Measurements from ENCODE around the gene GAK. TPM values are rescaled to one million over a fixed set of nuclear protein-coding genes. Genes with fewer than 3 reads are reported as not detected.

Gene GAK
- total and polyA plus RNA-seq, 7 donors: 40.8 to 494 (median 124) TPM

- Histone ChIP-seq H3K27ac (no peak overlapping the region), H3K9me3 (no peaks in the 10 kb centered on the region), H3K4me1 (no peaks in the 10 kb centered on the region), H3K36me3 (peaks cover 26 to 99% (median 37%) of the 10 kb centered on the region in 4 donors), H3K4me3 (no peak overlapping the region), H3K27me3 (no peaks in the 10 kb centered on the region)
- intact Hi-C loops (cut with DNase I): no loop called here
- DNase-seq: no peak
- 84 to 90% methylated on average over 17 of the region's 17 CpGs for WGBS, 2 donors
- TF ChIP-seq POLR2A (IDR thresholded peaks at IDR 0.05) (no peak), POLR2AphosphoS5 (IDR thresholded peaks at IDR 0.05) (no peak), EP300 (IDR thresholded peaks at IDR 0.05) (no peak)
- TF ChIP-seq, protein P1, sequence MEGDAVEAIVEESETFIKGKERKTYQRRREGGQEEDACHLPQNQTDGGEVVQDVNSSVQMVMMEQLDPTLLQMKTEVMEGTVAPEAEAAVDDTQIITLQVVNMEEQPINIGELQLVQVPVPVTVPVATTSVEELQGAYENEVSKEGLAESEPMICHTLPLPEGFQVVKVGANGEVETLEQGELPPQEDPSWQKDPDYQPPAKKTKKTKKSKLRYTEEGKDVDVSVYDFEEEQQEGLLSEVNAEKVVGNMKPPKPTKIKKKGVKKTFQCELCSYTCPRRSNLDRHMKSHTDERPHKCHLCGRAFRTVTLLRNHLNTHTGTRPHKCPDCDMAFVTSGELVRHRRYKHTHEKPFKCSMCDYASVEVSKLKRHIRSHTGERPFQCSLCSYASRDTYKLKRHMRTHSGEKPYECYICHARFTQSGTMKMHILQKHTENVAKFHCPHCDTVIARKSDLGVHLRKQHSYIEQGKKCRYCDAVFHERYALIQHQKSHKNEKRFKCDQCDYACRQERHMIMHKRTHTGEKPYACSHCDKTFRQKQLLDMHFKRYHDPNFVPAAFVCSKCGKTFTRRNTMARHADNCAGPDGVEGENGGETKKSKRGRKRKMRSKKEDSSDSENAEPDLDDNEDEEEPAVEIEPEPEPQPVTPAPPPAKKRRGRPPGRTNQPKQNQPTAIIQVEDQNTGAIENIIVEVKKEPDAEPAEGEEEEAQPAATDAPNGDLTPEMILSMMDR (IDR thresholded peaks at IDR 0.05): no peak
These were observed 56.9 kb downstream of the GAK start for GRCh38 chr4:874971-875817.

GRCh38 chr4:874056-874455, 58.1 kb downstream of the GAK start:
- H3K4me1 ChIP-seq: no peaks in the 10 kb centered on the region
- no peaks in the 10 kb centered on the region for H3K9me3 ChIP-seq
- WGBS, 2 donors: 90 to 93% methylated on average over 9 of the region's 9 CpGs
- intact Hi-C loops (cut with DNase I): no loop called here
- no peak for TF ChIP-seq POLR2A (IDR thresholded peaks at IDR 0.05)
- TF ChIP-seq, protein P1 (IDR thresholded peaks at IDR 0.05): no peak
- no peak for TF ChIP-seq EP300 (IDR thresholded peaks at IDR 0.05)
- TF ChIP-seq POLR2AphosphoS5 (IDR thresholded peaks at IDR 0.05): no peak
- no peak for DNase-seq
- peaks cover 30 to 92% (median 39%) of the 10 kb centered on the region in 4 donors for H3K36me3 ChIP-seq
- H3K27ac ChIP-seq: no peak overlapping the region
- H3K4me3 ChIP-seq: no peak overlapping the region
- H3K27me3 ChIP-seq: no peaks in the 10 kb centered on the region

DNA sequence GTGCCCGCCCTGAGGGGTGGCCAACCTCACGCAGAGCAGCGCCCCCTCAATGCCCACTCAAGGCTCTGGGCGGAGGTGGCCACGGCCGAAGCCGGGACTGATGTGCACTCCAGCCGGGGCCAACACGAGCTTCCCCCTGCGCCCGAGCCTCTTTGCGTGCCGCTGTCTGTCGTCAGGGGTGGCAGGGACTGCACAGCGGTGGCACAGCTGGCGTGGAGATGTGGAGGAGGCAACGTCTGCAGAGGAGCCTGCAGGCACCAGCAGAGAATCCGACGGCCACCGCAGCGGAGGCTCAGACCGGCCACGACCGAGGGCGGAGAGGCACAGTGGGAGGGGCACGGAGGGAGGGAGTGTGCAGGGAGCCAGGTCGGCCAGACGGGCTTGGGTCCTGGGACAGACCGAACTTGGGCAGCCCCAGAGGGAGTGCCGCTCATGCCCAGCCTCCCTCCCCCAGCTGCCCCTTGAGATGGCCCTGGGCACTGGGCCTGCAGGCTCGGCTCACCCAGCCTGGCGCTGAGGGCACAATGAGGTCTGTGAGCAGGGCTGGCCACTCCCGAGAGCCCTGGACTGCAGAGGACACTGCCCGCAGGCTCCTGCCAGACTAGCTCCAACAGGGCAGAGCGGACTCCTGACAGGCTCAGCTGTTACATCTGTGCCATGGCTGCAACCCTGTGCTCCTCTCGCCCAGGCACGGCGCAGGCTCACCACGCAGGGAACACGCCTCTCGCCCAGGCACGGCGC, 59.7 kb downstream of the GAK start:
- intact Hi-C loops (cut with DNase I): no loop called here
- H3K4me1 ChIP-seq: no peaks in the 10 kb centered on the region
- H3K9me3 ChIP-seq: no peaks in the 10 kb centered on the region
- WGBS, 2 donors: 94 to 95% methylated on average over 43 of the region's 43 CpGs
- DNase-seq: no peak
- H3K27me3 ChIP-seq: no peaks in the 10 kb centered on the region
- no peak overlapping the region for H3K27ac ChIP-seq
- peaks cover 14 to 91% (median 50%) of the 10 kb centered on the region in 4 donors for H3K36me3 ChIP-seq
- TF ChIP-seq POLR2A (IDR thresholded peaks at IDR 0.05): no peak
- TF ChIP-seq POLR2AphosphoS5 (IDR thresholded peaks at IDR 0.05): no peak
- TF ChIP-seq, protein P1 (IDR thresholded peaks at IDR 0.05): no peak
- TF ChIP-seq EP300 (IDR thresholded peaks at IDR 0.05): no peak
- H3K4me3 ChIP-seq: no peak overlapping the region

DNA sequence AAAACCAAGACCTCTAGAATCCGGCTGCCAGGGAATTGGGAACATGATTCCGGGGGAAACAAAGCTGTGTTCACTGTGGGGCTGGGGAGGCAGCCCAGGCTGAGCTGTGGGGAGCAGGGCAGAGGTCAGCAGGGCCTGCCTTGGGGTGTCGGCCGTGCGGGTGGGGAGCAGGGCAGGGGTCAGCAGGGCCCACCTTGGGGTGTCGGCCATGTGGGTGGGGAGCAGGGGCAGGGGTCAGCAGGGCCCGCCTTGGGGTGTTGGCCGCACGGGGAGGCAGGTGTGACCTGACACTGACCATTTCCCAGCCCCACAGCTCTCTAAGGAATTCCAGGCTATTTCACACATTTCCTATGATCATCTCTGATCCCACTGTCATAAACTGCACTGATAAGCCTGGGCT, 60.6 kb downstream of the GAK start:
- intact Hi-C loops (cut with DNase I): no loop called here
- Histone ChIP-seq H3K27me3 (no peaks in the 10 kb centered on the region), H3K36me3 (peaks cover 17 to 91% (median 54%) of the 10 kb centered on the region in 4 donors), H3K4me3 (no peak overlapping the region), H3K27ac (no peak overlapping the region), H3K9me3 (no peaks in the 10 kb centered on the region), H3K4me1 (no peaks in the 10 kb centered on the region)
- no peak for TF ChIP-seq EP300 (IDR thresholded peaks at IDR 0.05)
- TF ChIP-seq POLR2A (IDR thresholded peaks at IDR 0.05): no peak
- TF ChIP-seq, protein P1 (IDR thresholded peaks at IDR 0.05): no peak
- no peak for TF ChIP-seq POLR2AphosphoS5 (IDR thresholded peaks at IDR 0.05)
- WGBS, 2 donors: 79 to 90% methylated on average over 9 of the region's 9 CpGs
- no peak for DNase-seq
